Parathyroid adenoma (tissue), 2 donors: ENCODE measurements around the gene LY86.

Source experiments
- H2AFZ ChIP-seq: fragments of 300-600 bp; sonication (generic); one replicate; pipeline ENCODE4 v1.7.0; 2017; ENCODE audit warnings: antibody characterized with exemption, mild to moderate bottlenecking
- H3K27ac ChIP-seq: fragments of 300-600 bp; sonication (generic); one replicate; pipeline ENCODE4 v1.7.0; 2017
- H3K27me3 ChIP-seq: fragments of 300-600 bp; sonication (generic); one replicate; pipeline ENCODE4 v1.7.0; 2017; ENCODE audit warnings: low read length; ENCODE audit not compliant: control insufficient read depth, insufficient read depth
- H3K36me3 ChIP-seq: fragments of 300-600 bp; sonication (generic); one replicate; pipeline ENCODE4 v1.7.0; 2017; ENCODE audit warnings: low read length; ENCODE audit not compliant: control insufficient read depth, insufficient read depth
- H3K4me1 ChIP-seq: fragments of 300-600 bp; sonication (generic); one replicate; pipeline ENCODE4 v1.7.0; 2017; ENCODE audit warnings: control low read depth
- H3K4me2 ChIP-seq: fragments of 300-600 bp; sonication (generic); one replicate; pipeline ENCODE4 v1.7.0; 2017; ENCODE audit warnings: low read length
- H3K4me3 ChIP-seq: fragments of 300-600 bp; sonication (generic); one replicate; pipeline ENCODE4 v1.7.0; 2017; ENCODE audit warnings: low read depth, low read length
- H3K79me2 ChIP-seq: fragments of 300-600 bp; sonication (generic); one replicate; pipeline ENCODE4 v1.7.0; 2017; ENCODE audit warnings: control low read depth
- H3K9ac ChIP-seq: fragments of 300-600 bp; sonication (generic); one replicate; pipeline ENCODE4 v1.7.0; 2017; ENCODE audit warnings: mild to moderate bottlenecking
- H3K9me3 ChIP-seq: fragments of 300-600 bp; sonication (generic); one replicate; pipeline ENCODE4 v1.7.0; 2017; ENCODE audit warnings: low read length; ENCODE audit not compliant: control insufficient read depth
- CTCF ChIP-seq: fragments of 300-600 bp; sonication (generic); IDR thresholded peaks from one replicate; pipeline ENCODE4 v1.7.0; 2017; ENCODE audit warnings: antibody characterized with exemption, mild to moderate bottlenecking
- donor health status: primary hyperparathyroidism.

The LY86 gene

GRCh38 chr6:6616656-6617055 lies 28.1 kb downstream of the LY86 start:
- TF ChIP-seq CTCF: no peak
- Histone ChIP-seq H3K4me2 (no peak overlapping the region), H3K27me3 (no peaks in the 10 kb centered on the region), H3K79me2 (no peaks in the 10 kb centered on the region), H3K9ac (no peak overlapping the region), H3K27ac (no peak overlapping the region), H3K36me3 (no peaks in the 10 kb centered on the region), H3K4me3 (no peak overlapping the region), H3K4me1 (no peaks in the 10 kb centered on the region), H3K9me3 (no peaks in the 10 kb centered on the region), H2AFZ (no peak overlapping the region)

- no peak overlapping the region for H2AFZ ChIP-seq
- H3K36me3 ChIP-seq: no peaks in the 10 kb centered on the region
- no peak overlapping the region for H3K27ac ChIP-seq
- no peak overlapping the region for H3K4me3 ChIP-seq
- no peaks in the 10 kb centered on the region for H3K79me2 ChIP-seq
- no peak overlapping the region for H3K4me2 ChIP-seq
- H3K27me3 ChIP-seq: no peaks in the 10 kb centered on the region
- H3K4me1 ChIP-seq: no peaks in the 10 kb centered on the region
- no peak for TF ChIP-seq CTCF
- no peak overlapping the region for H3K9ac ChIP-seq
- no peaks in the 10 kb centered on the region for H3K9me3 ChIP-seq
These were observed 30.7 kb downstream of the LY86 start for GRCh38 chr6:6619021-6619794.

- H3K36me3 ChIP-seq: no peaks in the 10 kb centered on the region
- no peak overlapping the region for H2AFZ ChIP-seq
- no peak overlapping the region for H3K27ac ChIP-seq
- H3K4me2 ChIP-seq: no peak overlapping the region
- H3K9me3 ChIP-seq: no peaks in the 10 kb centered on the region
- no peaks in the 10 kb centered on the region for H3K79me2 ChIP-seq
- H3K27me3 ChIP-seq: no peaks in the 10 kb centered on the region
- no peak for TF ChIP-seq CTCF
- no peak overlapping the region for H3K4me3 ChIP-seq
- no peak overlapping the region for H3K9ac ChIP-seq
- H3K4me1 ChIP-seq: no peaks in the 10 kb centered on the region
These were observed 32.4 kb downstream of the LY86 start for GRCh38 chr6:6620766-6621425.

- Histone ChIP-seq H3K27me3 (no peaks in the 10 kb centered on the region), H3K36me3 (no peaks in the 10 kb centered on the region), H3K4me1 (no peaks in the 10 kb centered on the region), H3K4me2 (no peak overlapping the region), H3K9ac (no peak overlapping the region), H3K79me2 (no peaks in the 10 kb centered on the region), H3K4me3 (no peak overlapping the region), H2AFZ (no peak overlapping the region), H3K9me3 (no peaks in the 10 kb centered on the region), H3K27ac (no peak overlapping the region)
- no peak for TF ChIP-seq CTCF
These were observed 34.0 kb downstream of the LY86 start for GRCh38 chr6:6622501-6622900.
